H9 (cell line): Measurements from ENCODE around the gene TSPAN5. TPM values are rescaled to one million over a fixed set of nuclear protein-coding genes. Genes with fewer than 3 reads are reported as not detected.

Experiments
- DNase-seq: peaks from one replicate; pipeline ENCODE4 v3.0.0-alpha.2; 2017
- H2AFZ ChIP-seq: one replicate; pipeline ENCODE4 v1.6.1; 2013; ENCODE audit warnings: mild to moderate bottlenecking, low read length, control low read depth, moderate library complexity
- H2AK5ac ChIP-seq: 2 replicates; pipeline ENCODE4 v1.6.1; 2013; ENCODE audit warnings: low read length, control low read depth, mixed read lengths; ENCODE audit not compliant: insufficient read length
- H2BK120ac ChIP-seq: one replicate; pipeline ENCODE4 v1.6.1; 2013; ENCODE audit warnings: low read depth, mild to moderate bottlenecking, low read length, control low read depth, inconsistent platforms; ENCODE audit not compliant: poor library complexity, severe bottlenecking
- H2BK12ac ChIP-seq: 2 replicates; pipeline ENCODE4 v1.6.1; 2013; ENCODE audit warnings: low read length, control low read depth, mixed read lengths, low read depth; ENCODE audit not compliant: insufficient read length
- H2BK15ac ChIP-seq: 2 replicates; pipeline ENCODE4 v1.6.1; 2013; ENCODE audit warnings: low read depth, low read length, control low read depth
- H2BK20ac ChIP-seq: one replicate; pipeline ENCODE4 v1.6.1; 2013; ENCODE audit warnings: low read depth, mild to moderate bottlenecking, low read length, control low read depth, inconsistent platforms; ENCODE audit not compliant: poor library complexity, severe bottlenecking
- H2BK5ac ChIP-seq: 2 replicates; pipeline ENCODE4 v1.6.1; 2013; ENCODE audit warnings: low read length, control low read depth, mixed read lengths; ENCODE audit not compliant: insufficient read length
- H3K14ac ChIP-seq: 2 replicates; pipeline ENCODE4 v1.6.1; 2013; ENCODE audit warnings: low read length, control low read depth; ENCODE audit not compliant: insufficient read depth
- H3K18ac ChIP-seq: 2 replicates; pipeline ENCODE4 v1.6.1; 2013; ENCODE audit warnings: low read depth, mild to moderate bottlenecking, mixed read lengths, low read length, control low read depth; ENCODE audit not compliant: insufficient read length
- H3K23ac ChIP-seq: 2 replicates; pipeline ENCODE4 v1.6.1; 2013; ENCODE audit warnings: low read length, control low read depth, mixed read lengths, low read depth; ENCODE audit not compliant: insufficient read length
- H3K23me2 ChIP-seq: 2 replicates; pipeline ENCODE4 v1.6.1; 2013; ENCODE audit warnings: low read depth, mild to moderate bottlenecking, mixed read lengths, low read length, control low read depth; ENCODE audit not compliant: insufficient read length, poor library complexity, severe bottlenecking
- H3K27ac ChIP-seq: 2 replicates; pipeline ENCODE4 v1.5.1; 2013; ENCODE audit warnings: low read length, control low read depth, mixed read lengths, low read depth; ENCODE audit not compliant: insufficient read length
- H3K27me3 ChIP-seq: 2 replicates; pipeline ENCODE4 v1.6.1; 2013; ENCODE audit warnings: low read length, control low read depth, inconsistent platforms; ENCODE audit not compliant: insufficient read depth
- H3K4ac ChIP-seq: 2 replicates; pipeline ENCODE4 v1.6.1; 2013; ENCODE audit warnings: low read depth, mild to moderate bottlenecking, control low read depth, inconsistent platforms, low read length, moderate library complexity
- H3K4me1 ChIP-seq: 2 replicates; pipeline ENCODE4 v1.6.1; 2013; ENCODE audit warnings: low read length, control low read depth, inconsistent platforms; ENCODE audit not compliant: insufficient read depth
- H3K4me2 ChIP-seq: 2 replicates; pipeline ENCODE4 v1.6.1; 2013; ENCODE audit warnings: low read length, control low read depth, mixed read lengths; ENCODE audit not compliant: insufficient read length, insufficient read depth
- H3K56ac ChIP-seq: 2 replicates; pipeline ENCODE4 v1.6.1; 2013; ENCODE audit warnings: low read depth, mild to moderate bottlenecking, mixed read lengths, low read length, control low read depth; ENCODE audit not compliant: insufficient read length
- H3K79me1 ChIP-seq: 2 replicates; pipeline ENCODE4 v1.6.1; 2013; ENCODE audit warnings: low read depth, mild to moderate bottlenecking, moderate library complexity, low read length, control low read depth, inconsistent platforms; ENCODE audit not compliant: insufficient read depth, poor library complexity, severe bottlenecking
- H3K79me2 ChIP-seq: 2 replicates; pipeline ENCODE4 v1.6.1; 2013; ENCODE audit warnings: low read length, control low read depth, inconsistent platforms; ENCODE audit not compliant: insufficient read depth
- H3K9ac ChIP-seq: 2 replicates; pipeline ENCODE4 v1.6.1; 2013; ENCODE audit warnings: low read length, control low read depth, mixed read lengths; ENCODE audit not compliant: insufficient read length; ENCODE audit errors: extremely low read depth
- H3K9me3 ChIP-seq: one replicate; pipeline ENCODE4 v1.6.1; 2013; ENCODE audit warnings: low read depth, low read length, inconsistent platforms; ENCODE audit not compliant: control insufficient read depth
- H3T11ph ChIP-seq: one replicate; pipeline ENCODE4 v1.6.1; 2013; ENCODE audit warnings: mild to moderate bottlenecking, low read length, control low read depth, inconsistent platforms
- H4K20me1 ChIP-seq: one replicate; pipeline ENCODE4 v1.6.1; 2013; ENCODE audit not compliant: control insufficient read depth, insufficient read length, insufficient read depth
- H4K5ac ChIP-seq: 2 replicates; pipeline ENCODE4 v1.6.1; 2013; ENCODE audit warnings: low read depth, mild to moderate bottlenecking, mixed read lengths, low read length, control low read depth; ENCODE audit not compliant: insufficient read length
- H4K8ac ChIP-seq: replicated peaks from 2 replicates; pipeline ENCODE4 v1.6.1; 2013; ENCODE audit warnings: low read length, control low read depth, mixed read lengths, low read depth; ENCODE audit not compliant: insufficient read length
- H4K91ac ChIP-seq: 2 replicates; pipeline ENCODE4 v1.6.1; 2013; ENCODE audit warnings: low read depth, mild to moderate bottlenecking, moderate library complexity, mixed read lengths, low read length, control low read depth; ENCODE audit not compliant: insufficient read length
- H3K27ac Mint-ChIP-seq, 3 experiments: 2 replicates in 2 of 3; 3 replicates in 1 of 3; pipeline ENCODE4 v1.8.0; 2020 to 2021; ENCODE audit warnings: mixed read lengths in 3 of 3, mild to moderate bottlenecking in 1 of 3, moderate library complexity in 1 of 3
- H3K27me3 Mint-ChIP-seq: 2 replicates; pipeline ENCODE4 v1.8.0; 2021; ENCODE audit warnings: low read depth, mild to moderate bottlenecking, moderate library complexity, mixed read lengths
- H3K36me3 Mint-ChIP-seq, 3 experiments: 2 replicates in 2 of 3; 3 replicates in 1 of 3; pipeline ENCODE4 v1.8.0; 2020 to 2021; ENCODE audit warnings: low read depth in 3 of 3, mixed read lengths in 3 of 3; ENCODE audit not compliant: insufficient read depth in 1 of 3
- H3K4me1 Mint-ChIP-seq, 2 experiments: 2 replicates each; pipeline ENCODE4 v1.8.0; 2020; ENCODE audit warnings: mixed read lengths in 2 of 2
- H3K4me3 Mint-ChIP-seq, 2 experiments: 2 replicates in 1 of 2; 3 replicates in 1 of 2; pipeline ENCODE4 v1.8.0; 2020 to 2021; ENCODE audit warnings: mild to moderate bottlenecking in 2 of 2, mixed read lengths in 2 of 2, moderate library complexity in 1 of 2
- H3K9me3 Mint-ChIP-seq, 2 experiments: 2 replicates in 1 of 2; 3 replicates in 1 of 2; pipeline ENCODE4 v1.8.0; 2020; ENCODE audit warnings: mild to moderate bottlenecking in 2 of 2, mixed read lengths in 2 of 2, moderate library complexity in 1 of 2
- CTCF ChIP-seq: fragments of 200-600 bp; sonication (generic); conservative IDR thresholded peaks from 3 replicates; pipeline ENCODE4 v1.8.0; 2021; ENCODE audit warnings: antibody characterized with exemption, mild to moderate bottlenecking
- WGBS: extraction: QIAGEN DNeasy Blood & Tissue Kit; methylation state at CpG from one replicate; pipeline ENCODE4 v1.1.7; 2013; ENCODE audit warnings: missing lambda C conversion rate, low lambda C conversion rate, mixed read lengths; ENCODE audit not compliant: insufficient read length; ENCODE audit errors: extremely low coverage; 5-methylcytosine and 5-hydroxymethylcytosine counted together
- total RNA-seq: library from RNA; stranded (reverse); gene quantifications from 2 replicates; pipeline ENCODE4 v1.2.1, GENCODE V29; 2021

Gene TSPAN5
- total RNA-seq, 1 experiment from 2014 or later: 7.0 TPM

- no peak for DNase-seq
- Mint-ChIP-seq H3K9me3 (peaks cover 25 to 27% of the 10 kb centered on the region in 2 experiments), H3K4me3 (no peak overlapping the region), H3K27me3 (no peaks in the 10 kb centered on the region), H3K27ac (no peak overlapping the region), H3K4me1 (peaks cover 34 to 38% of the 10 kb centered on the region in 2 experiments), H3K36me3 (peaks cover 17 to 28% (median 26%) of the 10 kb centered on the region in 3 experiments)
- Histone ChIP-seq H2AK5ac (no peak overlapping the region), H3K4me2 (no peak overlapping the region), H3K79me1 (no peaks in the 10 kb centered on the region), H3K23ac (no peak overlapping the region), H2BK120ac (no peak overlapping the region), H3T11ph (no peak overlapping the region), H4K91ac (no peak overlapping the region), H3K4ac (no peak overlapping the region), H4K8ac (no peak overlapping the region), H3K4me1 (peaks cover 9% of the 10 kb centered on the region), H3K14ac (no peak overlapping the region), H4K5ac (no peak overlapping the region), H3K79me2 (no peaks in the 10 kb centered on the region; the same call in 1 of the 2 replicates), H3K18ac (no peak overlapping the region), H2BK20ac (no peak overlapping the region), H2BK12ac (no peak overlapping the region), H2AFZ (no peak overlapping the region), H3K27ac (no peak overlapping the region), H2BK5ac (no peak overlapping the region), H3K9me3 (no peaks in the 10 kb centered on the region), H2BK15ac (no peak overlapping the region), H3K23me2 (no peaks in the 10 kb centered on the region), H3K9ac (no peak overlapping the region), H3K27me3 (no peaks in the 10 kb centered on the region), H4K20me1 (no peaks in the 10 kb centered on the region), H3K56ac (no peak overlapping the region)
- WGBS: no CpG with 5 or more reads among the region's 10 CpGs
- TF ChIP-seq CTCF: no peak
Observed at GRCh38 chr4:98603683-98604521, 54.5 kb downstream of the TSPAN5 start.
